HG02759 (cell line): ENCODE measurements around the gene CD300LF.

Experiments
- ATAC-seq: cut with Tn5 transposase; IDR thresholded peaks from one replicate; pipeline ENCODE4 v1.9.1; 2021; ENCODE audit warnings: mild to moderate bottlenecking, moderate library complexity; ENCODE audit not compliant: unreplicated experiment

CD300LF gene

DNA sequence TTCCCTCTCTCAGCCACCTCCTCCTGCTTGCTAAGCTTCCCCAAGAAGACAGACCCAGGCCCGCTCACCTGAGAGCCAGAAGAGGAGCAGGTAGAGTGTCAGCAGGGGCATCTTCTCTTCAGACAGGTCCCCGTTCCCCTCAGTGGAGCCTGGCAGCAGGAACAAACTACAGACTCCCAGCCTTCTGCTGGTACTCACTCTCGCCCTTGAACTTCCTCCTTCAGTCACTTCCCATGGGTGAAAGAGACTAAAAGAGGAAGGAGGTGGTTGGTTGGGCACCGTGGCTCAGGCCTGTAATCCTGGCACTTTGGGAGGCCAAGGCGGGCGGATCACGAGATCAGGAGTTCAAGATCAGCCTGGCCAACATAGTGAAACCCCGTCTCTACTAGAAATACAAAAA lies at the start of gene CD300LF:
Gene CD300LF (minus strand): TSS at position 168 of the 400 bp plus-strand sequence. CDS start 57 bp downstream, at position 111.
- ATAC-seq, result no peak

GRCh38 chr17:74761931-74762330 lies 49.2 kb upstream of the CD300LF start:
- ATAC-seq, result no peak

GRCh38 chr17:74761419-74761818 lies 48.7 kb upstream of the CD300LF start:
- no peak for ATAC-seq

DNA sequence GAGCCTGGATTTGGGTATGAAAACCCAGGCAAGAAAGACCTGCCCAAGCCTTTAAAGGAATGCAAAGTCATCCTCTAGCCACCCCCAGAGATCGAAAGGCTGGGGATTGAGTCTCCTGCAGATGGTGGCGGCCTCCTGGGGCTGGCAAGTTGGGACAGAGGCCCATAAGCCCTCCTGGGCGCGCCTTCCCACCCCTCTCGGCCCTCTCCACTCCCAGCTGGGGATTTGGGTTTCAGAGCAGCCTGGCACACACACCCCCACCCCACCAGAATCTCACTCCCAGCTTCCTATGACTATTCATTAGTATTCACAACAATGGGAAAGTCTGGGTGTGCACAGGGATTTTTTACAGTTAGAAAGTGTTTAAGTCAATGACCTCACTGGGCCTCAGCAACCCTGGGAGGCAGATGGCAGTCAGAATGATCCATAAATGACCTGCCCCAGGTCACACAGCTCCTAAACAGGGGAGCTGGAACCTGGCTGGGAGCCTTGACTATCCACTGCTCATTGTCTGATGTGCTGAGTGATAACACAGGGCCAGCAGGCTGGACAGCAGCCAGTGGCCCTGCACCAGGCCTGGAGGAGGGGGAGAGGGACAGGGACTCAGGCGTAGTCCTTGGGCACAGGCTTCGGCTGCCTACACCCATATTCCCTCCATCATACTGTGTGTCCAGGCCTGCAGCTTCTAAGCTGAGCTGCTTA lies 47.8 kb upstream of the CD300LF start:
- ATAC-seq, result no peak

DNA sequence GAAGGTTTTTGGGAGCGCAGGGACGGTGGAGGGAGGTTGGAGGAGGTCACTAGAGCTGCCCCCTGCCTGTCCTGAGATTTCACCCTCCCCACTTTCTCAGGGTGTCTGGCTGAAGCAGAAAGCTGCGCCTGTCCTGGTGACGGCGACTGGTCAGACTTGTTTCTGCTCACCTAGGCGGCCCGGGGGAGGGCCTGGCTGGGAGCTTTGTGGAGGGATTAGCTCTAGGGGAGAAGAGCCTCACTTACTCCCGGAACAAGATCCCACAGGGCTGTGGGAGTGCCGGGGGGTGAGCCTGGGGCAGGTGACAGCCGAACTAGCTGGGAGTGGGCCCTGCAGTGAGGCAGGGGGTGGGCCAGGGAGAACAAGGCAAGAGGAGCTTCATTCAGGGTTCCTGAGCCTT lies 47.2 kb upstream of the CD300LF start:
- no peak for ATAC-seq

- peak; percentile 69 for ATAC-seq
Measured at GRCh38 chr17:74759243-74759801, 46.6 kb upstream of the CD300LF start.

DNA sequence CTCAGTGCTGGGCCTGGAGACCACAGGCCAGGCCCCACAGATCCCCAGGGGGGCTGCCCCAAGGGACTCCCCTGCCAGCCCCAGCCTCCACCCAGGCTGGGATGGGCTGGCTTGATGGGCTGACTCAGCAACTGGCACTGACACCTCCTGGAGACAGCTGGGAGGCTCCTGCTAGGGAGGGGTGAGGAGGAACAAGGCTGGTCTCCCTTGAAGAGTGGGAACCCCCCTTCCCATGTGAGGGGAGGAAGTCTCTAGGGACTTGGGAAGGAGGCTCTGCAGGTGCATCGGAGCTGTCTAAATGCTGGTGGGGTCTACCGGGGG lies 46.1 kb upstream of the CD300LF start:
- ATAC-seq, result peak; percentile 31

GRCh38 chr17:74757931-74758847 lies 45.5 kb upstream of the CD300LF start:
- no peak for ATAC-seq

DNA sequence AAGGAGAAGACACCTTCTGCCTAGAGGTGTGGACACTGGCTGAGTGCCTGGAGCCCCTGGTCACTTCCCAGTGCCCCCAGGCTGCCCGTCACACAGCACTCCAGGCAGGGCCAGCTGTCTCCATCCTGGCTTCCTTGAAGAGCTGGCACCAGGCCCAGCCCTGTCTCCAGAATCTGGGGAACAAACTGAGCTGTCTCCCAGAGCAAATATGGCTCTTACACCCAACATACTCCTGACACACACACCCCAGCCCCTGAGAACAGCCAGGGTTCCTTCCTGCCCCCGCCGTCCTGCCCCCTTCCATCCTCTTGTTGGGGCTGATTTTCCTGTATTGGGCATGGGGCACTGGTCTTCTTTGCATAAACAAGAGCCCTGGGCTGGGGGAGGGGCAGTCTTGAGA lies 44.8 kb upstream of the CD300LF start:
- no peak for ATAC-seq

- no peak for ATAC-seq
Measured at GRCh38 chr17:74756891-74757290, 44.2 kb upstream of the CD300LF start.

GRCh38 chr17:74755533-74755932 lies 42.8 kb upstream of the CD300LF start:
- no peak for ATAC-seq

GRCh38 chr17:74754832-74755231 lies 42.1 kb upstream of the CD300LF start:
- ATAC-seq, result no peak

GRCh38 chr17:74752822-74753401 lies 40.2 kb upstream of the CD300LF start:
- no peak for ATAC-seq

DNA sequence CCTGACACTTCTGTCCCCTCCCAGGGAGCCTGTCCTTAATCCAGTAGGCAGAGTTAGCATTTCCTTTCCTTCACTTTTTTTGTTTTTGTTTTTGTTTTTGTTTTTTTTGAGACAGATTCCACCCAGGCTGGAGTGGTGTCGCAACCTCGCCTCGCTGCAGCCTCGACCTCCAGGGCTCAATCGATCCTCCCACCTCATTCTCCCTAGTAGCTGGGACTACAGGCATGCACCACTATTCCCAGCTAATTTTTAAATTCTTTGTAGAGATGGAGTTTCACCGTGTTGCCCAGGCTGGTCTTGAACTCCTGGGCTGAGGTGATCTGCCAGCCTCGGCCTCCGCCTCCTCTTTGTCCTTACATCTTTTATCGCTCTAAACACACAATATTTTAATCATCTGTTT lies 39.7 kb upstream of the CD300LF start:
- no peak for ATAC-seq

DNA sequence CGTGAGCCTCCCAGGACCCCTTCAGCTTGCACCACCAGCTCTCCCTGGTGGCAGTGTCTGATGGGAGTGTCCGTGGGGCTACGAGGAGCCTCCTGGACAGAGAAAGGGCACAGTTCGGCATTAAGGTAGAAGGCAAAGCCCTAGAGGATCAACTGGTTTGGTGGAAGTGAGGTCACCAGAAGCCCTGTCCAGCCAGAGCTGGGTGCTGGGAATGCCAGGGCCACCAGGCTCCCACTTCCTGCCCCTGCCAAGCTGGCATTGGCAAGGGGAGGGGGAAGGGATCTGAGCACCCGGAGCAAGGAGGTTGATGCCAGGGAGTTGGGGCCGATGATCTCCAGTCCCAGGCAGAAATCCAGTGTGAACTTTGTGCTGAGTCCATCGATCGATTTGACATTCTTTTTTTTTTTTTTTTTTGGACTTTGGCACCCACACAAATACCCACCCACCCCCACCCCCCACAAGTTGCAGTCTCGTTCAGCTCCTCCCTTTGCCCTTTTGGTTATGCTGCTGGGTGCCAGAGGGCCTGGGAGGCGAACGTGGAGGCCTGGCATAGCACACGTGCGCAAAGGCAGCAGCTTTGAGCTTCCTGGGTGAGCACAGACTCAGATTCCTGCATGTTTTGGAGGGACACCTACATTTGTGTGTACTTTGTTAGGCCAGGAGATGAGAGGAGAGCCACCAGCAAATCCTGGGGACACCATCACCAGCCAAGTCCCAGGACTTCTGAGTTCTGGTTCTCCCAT lies 37.8 kb upstream of the CD300LF start:
- no peak for ATAC-seq

DNA sequence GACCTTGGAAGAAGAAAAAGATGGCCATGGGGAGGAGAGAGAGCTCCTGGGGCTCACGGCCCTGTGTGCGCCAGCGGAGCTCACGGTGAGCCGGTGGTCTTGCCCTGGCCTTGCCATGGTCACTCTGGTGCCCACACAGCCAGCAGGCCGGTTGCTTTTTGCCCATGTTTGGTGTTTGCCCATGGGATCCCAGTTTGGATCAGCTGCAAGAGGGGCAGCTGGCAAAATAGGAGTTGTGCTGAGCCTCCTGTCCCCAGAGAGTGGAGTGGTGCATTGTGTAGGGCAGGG lies 37.3 kb upstream of the CD300LF start:
- no peak for ATAC-seq

DNA sequence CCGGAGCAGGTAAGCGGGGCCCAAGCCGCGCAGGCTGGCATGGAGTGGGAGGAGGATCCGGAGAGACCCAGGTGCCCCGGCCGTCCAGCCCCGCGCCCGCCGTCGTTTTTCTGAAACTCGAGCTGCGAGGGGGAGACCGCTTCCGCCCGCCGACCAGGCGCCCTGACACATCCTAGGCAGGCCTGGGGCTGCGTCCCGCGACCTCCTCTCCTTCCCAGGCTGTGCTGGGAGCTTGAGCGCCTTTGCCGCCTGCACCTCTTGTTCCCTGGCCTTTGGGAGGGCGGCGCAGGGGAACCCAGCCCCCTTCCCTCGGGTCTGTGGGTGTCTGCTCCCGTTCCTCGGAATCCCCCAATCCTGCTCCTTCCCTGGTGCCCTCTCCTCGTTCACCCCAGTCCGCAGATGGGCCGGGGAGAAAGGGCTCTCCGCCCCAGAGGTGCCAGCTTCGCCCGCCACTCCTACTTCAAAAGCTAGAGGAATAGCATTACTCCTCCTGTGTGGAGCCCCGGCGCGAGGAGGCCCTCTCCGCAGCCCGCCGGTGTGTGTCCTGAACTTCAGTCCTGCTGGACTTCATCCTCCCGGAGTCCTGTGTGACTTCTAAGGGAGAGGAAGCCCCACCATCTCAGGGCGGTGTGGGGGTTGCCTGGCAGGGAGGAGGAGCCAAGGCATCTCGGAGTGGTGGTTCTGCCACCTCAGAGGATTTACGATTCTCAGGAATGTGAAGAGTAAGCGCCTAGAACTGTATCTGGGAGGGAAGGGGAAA lies 36.7 kb upstream of the CD300LF start:
- peak; percentile 9 for ATAC-seq

DNA sequence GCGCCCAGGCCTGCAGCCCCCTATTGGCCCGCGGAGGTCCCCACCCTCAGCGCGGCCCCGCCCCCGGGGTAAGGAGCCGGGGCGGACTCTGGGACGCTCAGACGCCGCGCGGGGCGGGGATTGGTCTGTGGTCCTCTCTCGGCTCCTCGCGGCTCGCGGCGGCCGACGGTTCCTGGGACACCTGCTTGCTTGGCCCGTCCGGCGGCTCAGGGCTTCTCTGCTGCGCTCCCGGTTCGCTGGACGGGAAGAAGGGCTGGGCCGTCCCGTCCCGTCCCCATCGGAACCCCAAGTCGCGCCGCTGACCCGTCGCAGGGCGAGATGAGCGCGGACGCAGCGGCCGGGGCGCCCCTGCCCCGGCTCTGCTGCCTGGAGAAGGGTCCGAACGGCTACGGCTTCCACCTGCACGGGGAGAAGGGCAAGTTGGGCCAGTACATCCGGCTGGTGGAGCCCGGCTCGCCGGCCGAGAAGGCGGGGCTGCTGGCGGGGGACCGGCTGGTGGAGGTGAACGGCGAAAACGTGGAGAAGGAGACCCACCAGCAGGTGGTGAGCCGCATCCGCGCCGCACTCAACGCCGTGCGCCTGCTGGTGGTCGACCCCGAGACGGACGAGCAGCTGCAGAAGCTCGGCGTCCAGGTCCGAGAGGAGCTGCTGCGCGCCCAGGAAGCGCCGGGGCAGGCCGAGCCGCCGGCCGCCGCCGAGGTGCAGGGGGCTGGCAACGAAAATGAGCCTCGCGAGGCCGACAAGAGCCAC lies 36.0 kb upstream of the CD300LF start, which contains the start of gene NHERF1:
Gene NHERF1 (plus strand): TSS at position 100 of the 750 bp plus-strand sequence. CDS start 219 bp downstream, at position 319.
- ATAC-seq, result peak; percentile 89

- no peak for ATAC-seq
Measured at GRCh38 chr17:74748279-74748528, 35.5 kb upstream of the CD300LF start.

- ATAC-seq, result no peak
Measured at GRCh38 chr17:74746922-74747321, 34.2 kb upstream of the CD300LF start.
